GDM1 (cell line): ENCODE measurements around the gene GLUD1.
"Not testable (repeated sequence)": the region's sequence is repeated elsewhere in the genome, so short reads cannot be mapped to it uniquely, and the experiment has no call there.

Experiments used
- DNase-seq: peaks from one replicate; lab custom pipeline; 2025; lab: John Stamatoyannopoulos, UW

The GLUD1 gene

GRCh38 chr10:87045434-87045938, 49.2 kb downstream of the GLUD1 start:
- DNase-seq: no peak

DNA sequence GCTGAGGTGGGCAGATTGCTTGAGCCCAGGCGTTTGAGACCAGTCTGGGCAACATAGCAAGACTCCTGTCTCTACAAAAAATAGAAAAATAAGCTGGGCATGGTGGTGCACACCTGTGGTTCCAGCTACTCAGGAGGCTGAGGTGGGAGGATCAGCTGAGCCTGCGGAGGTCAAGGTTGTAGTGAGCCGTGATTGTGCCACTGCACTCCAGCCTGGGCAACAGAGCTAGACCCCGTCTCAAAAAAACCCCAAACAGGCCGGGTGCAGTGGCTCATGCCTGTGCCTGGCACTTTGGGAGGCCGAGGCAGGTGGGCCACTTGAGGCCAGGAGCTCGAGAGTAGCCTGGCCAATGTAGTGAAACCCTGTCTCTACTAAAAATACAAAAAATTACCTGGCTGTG, 51.1 kb downstream of the GLUD1 start:
- not testable (repeated sequence) for DNase-seq

DNA sequence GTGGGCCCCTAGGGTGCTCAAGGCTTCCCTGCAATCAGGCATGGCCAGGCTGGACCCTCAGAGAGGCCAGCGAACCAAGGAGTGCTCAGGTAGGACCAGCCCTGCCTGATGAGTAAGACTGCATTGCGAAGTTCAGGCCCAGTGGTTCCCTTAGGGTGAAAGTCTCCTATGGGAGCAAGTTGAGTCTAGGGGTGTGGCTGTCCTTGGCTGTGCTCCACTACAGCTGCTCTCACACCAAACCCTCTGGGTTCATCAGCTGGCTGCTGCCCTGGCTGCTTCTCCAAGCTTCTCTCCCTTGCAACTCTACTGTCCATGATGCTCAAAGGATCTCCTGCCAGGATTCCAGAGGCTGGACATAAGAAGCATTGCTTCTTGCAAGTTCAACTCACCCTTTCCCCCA, 55.9 kb downstream of the GLUD1 start:
- no peak for DNase-seq

- DNase-seq: no peak
These were observed 56.3 kb downstream of the GLUD1 start for GRCh38 chr10:87038286-87038717.

DNA sequence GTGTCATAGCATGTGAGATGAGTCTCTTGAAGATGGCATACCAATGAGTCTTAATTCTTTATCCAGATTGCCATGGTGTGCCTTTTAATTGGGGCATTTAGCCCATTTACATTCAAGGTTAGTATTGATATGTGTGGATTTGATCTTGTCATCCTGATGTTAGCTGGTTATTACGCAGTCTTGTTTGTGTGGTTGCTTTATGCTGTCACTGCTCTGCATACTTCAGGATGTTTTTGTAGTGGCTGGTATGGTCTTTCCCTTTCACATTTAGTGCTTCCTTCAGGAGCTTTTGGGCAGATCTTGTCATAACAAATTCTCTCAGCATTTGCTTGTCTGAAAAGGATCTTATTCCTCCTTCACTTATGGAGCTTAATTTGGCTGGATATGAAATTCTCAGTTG, 58.0 kb downstream of the GLUD1 start:
- no peak for DNase-seq

- no peak for DNase-seq
These were observed 63.6 kb downstream of the GLUD1 start for GRCh38 chr10:87030912-87031635.

DNA sequence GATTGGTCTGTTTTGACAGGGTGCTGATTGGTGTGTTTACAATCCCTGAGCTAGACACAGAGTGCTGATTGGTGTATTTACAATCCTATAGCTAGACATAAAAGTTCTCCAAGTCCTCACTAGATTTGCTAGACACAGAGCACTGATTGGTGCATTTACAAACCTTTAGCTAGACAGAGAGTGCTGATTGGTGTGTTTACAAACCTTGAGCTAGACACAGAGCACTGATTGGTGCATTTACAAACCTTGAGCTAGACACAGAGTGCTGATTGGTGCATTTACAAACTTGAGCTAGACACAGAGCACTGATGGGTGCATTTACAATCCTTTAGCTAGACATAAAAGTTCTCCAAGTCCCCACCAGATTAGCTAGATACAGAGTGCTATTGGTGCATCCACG, 64.2 kb downstream of the GLUD1 start:
- not testable (repeated sequence) for DNase-seq

DNA sequence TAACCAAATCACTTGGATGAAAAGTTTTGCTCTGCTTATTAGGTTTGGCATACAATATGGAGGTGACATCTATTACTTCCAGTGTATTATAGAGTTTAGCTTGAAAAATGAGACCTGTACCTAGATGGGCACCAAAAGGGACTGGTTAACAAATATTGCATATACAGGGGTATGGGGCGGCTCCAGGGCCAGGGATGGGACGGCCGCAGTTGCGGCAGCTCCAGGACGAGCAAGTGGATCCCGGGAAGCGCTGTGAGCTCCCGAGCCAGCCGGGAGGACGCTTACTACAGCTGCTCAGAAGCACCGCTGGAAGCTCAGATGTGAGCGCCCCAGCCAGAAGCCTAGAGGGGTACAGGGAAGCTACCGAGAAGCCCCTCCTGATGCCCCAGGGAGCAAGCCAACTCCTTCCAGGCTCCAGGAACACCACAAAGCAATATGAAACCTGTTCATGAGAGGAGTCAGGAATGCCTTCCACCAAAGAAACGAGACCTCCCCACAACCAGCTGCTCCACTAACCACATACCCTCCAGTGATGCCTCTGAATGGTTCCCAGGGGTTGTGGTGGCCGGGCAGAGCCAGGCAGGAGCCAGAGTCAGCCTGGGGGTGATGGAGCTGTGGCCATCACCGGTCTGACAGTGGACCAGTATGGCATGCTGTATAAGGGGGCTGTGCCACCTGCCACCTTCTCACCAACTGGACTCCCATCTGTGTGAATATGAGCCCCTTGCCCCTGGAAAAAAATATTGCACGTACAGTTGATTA, 67.7 kb downstream of the GLUD1 start:
- DNase-seq: not testable (repeated sequence)

- peak; percentile 1 for DNase-seq
These were observed 69.2 kb downstream of the GLUD1 start for GRCh38 chr10:87025285-87025958.

DNA sequence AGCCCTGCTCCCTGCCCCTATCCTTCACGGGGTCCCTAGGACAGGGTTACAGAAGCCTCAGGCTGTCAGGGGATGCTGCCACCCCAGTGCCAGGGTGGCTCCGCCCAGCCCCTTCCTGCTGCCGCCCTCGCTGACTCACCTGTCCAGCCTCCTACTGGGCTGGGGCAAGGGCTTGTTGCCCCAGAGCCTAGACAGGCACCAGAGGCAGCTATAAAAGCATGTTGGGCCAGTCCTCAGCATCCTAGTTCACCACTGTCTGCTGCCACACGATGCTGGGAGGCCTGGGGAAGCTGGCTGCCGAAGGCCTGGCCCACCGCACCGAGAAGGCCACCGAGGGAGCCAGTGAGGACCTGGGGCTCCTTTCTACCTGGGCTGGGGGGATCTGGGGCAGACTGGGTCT, 74.6 kb downstream of the GLUD1 start, which contains the start of gene FAM25A:
Gene FAM25A, plus strand, starts transcription at position 239 of the 400 bp plus-strand sequence. Its CDS starts 31 bp downstream, at position 270.
- not testable (repeated sequence) for DNase-seq

DNA sequence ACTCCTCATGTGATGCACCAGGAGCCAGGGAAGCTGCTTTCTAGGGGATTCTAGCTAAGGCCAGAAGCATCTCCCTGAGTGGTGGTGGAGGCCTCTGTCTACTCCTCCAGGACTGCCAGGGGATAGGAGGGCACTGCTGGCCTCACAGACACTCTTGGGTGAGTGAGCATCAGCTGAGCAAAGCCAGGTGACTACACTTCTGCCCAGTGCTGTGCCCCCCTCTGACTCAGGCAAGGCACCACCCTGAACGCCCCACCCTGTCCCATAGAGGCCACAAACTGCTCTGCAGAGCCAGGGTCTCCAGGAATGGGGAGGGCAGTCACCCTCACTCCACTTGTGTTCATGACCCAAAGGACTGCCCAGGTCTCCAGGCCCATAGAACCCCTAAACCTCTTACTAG, 75.1 kb downstream of the GLUD1 start:
- DNase-seq: not testable (repeated sequence)

- DNase-seq: not testable (repeated sequence)
These were observed 75.6 kb downstream of the GLUD1 start for GRCh38 chr10:87019066-87019465.

GRCh38 chr10:87018127-87018526, 76.5 kb downstream of the GLUD1 start:
- DNase-seq: not testable (repeated sequence)

DNA sequence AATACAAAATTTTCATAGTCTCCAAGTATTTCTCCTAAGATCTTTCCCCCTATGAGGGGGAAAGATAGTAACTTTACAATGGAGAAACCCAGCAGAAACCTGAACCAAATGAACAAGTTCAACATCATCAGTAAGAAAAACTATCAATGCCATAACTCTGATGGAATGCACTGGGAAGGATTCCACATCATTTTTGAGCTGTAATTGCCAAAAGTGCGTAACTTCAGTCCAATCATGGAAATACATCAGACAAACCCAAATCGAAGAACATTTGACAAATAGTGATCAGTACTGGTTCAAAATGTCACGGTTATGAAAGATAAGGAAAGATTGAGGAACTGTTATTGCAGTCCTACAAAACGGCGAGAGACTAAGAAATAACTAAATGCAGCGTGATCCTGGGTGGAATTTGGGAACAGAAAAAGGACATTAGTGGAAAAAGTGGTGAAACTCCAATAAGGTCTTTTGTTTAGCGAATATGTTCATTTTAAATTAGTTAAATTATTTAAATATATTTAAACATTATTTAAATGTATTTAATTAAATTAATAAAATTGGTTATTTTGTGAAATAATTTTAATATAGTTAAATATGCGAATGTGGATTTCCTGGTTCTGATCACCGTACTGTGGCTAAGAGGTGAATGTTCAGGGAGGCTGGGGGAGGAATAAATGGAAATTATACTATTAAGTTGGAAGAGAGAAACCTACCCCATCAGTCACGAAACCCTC, 79.5 kb downstream of the GLUD1 start:
- DNase-seq: not testable (repeated sequence)

GRCh38 chr10:87013528-87013927, 81.1 kb downstream of the GLUD1 start:
- DNase-seq: not testable (repeated sequence)

GRCh38 chr10:87009134-87009696, 85.4 kb downstream of the GLUD1 start:
- DNase-seq: not testable (repeated sequence)

DNA sequence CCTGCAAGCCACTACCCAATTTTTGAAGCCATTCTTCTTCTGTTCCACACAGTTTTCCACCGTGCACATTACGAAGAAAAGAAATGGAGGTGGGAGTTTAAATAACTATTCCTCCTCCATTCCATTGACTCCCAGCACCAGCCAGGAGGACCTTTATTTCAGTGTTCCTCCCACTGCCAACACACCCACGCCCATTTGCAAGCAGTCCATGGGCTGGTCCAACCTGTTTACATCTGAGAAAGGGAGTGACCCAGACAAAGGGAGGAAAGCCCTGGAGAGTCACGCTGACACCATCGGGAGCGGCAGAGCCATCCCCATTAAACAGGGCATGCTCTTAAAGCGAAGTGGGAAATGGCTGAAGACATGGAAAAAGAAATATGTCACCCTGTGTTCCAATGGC, 86.3 kb downstream of the GLUD1 start:
- DNase-seq: not testable (repeated sequence)

DNA sequence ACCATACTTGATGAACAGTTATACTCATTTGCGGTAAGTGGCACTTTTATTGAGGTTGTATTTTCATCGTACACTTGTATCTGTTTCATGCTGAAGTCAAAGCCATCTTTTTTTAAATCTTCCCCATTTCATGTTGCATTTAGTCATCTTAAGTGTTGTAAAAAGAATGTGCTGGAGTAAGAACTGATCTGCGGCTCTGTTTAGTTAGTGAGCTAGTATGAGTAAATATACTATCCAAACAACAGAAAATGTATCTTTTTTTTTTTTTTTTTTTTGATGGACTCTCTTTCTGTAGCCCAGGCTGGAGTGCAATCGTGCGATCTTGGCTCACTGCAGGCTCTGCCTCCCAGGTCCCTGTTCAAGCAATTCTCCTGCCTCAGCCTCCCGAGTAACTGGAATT, 87.0 kb downstream of the GLUD1 start:
- DNase-seq: not testable (repeated sequence)

- not testable (repeated sequence) for DNase-seq
These were observed 87.5 kb downstream of the GLUD1 start for GRCh38 chr10:87007124-87007523.

DNA sequence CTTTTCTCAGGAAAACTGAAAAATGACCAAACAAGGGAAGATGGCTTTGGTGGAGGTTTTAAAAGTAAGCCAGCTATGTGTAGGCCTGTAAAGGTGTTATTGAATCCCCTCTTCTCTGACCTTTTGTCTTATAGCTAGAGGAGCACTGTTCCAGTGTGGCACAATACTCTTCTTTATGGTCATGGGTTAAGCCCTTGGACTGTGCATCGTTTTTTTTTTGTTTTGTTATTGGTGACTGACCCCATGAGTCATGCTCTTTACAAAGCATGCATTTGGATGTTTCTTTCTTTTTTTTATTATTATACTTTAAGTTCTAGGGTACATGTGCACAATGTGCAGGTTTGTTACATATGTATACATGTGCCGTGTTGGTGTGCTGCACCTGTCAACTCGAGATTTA, 94.2 kb downstream of the GLUD1 start:
- DNase-seq: no peak
